H9 (cell line): Measurements from ENCODE around the gene RFC4. TPM values are rescaled to one million over a fixed set of nuclear protein-coding genes. Genes with fewer than 3 reads are reported as not detected.

Experiments
- DNase-seq: peaks from one replicate; pipeline ENCODE4 v3.0.0-alpha.2; 2017
- H2AFZ ChIP-seq: one replicate; pipeline ENCODE4 v1.6.1; 2013; ENCODE audit warnings: mild to moderate bottlenecking, low read length, control low read depth, moderate library complexity
- H2AK5ac ChIP-seq: 2 replicates; pipeline ENCODE4 v1.6.1; 2013; ENCODE audit warnings: low read length, control low read depth, mixed read lengths; ENCODE audit not compliant: insufficient read length
- H2BK120ac ChIP-seq: one replicate; pipeline ENCODE4 v1.6.1; 2013; ENCODE audit warnings: low read depth, mild to moderate bottlenecking, low read length, control low read depth, inconsistent platforms; ENCODE audit not compliant: poor library complexity, severe bottlenecking
- H2BK12ac ChIP-seq: 2 replicates; pipeline ENCODE4 v1.6.1; 2013; ENCODE audit warnings: low read length, control low read depth, mixed read lengths, low read depth; ENCODE audit not compliant: insufficient read length
- H2BK15ac ChIP-seq: 2 replicates; pipeline ENCODE4 v1.6.1; 2013; ENCODE audit warnings: low read depth, low read length, control low read depth
- H2BK20ac ChIP-seq: one replicate; pipeline ENCODE4 v1.6.1; 2013; ENCODE audit warnings: low read depth, mild to moderate bottlenecking, low read length, control low read depth, inconsistent platforms; ENCODE audit not compliant: poor library complexity, severe bottlenecking
- H2BK5ac ChIP-seq: 2 replicates; pipeline ENCODE4 v1.6.1; 2013; ENCODE audit warnings: low read length, control low read depth, mixed read lengths; ENCODE audit not compliant: insufficient read length
- H3K14ac ChIP-seq: 2 replicates; pipeline ENCODE4 v1.6.1; 2013; ENCODE audit warnings: low read length, control low read depth; ENCODE audit not compliant: insufficient read depth
- H3K18ac ChIP-seq: 2 replicates; pipeline ENCODE4 v1.6.1; 2013; ENCODE audit warnings: low read depth, mild to moderate bottlenecking, mixed read lengths, low read length, control low read depth; ENCODE audit not compliant: insufficient read length
- H3K23ac ChIP-seq: 2 replicates; pipeline ENCODE4 v1.6.1; 2013; ENCODE audit warnings: low read length, control low read depth, mixed read lengths, low read depth; ENCODE audit not compliant: insufficient read length
- H3K23me2 ChIP-seq: 2 replicates; pipeline ENCODE4 v1.6.1; 2013; ENCODE audit warnings: low read depth, mild to moderate bottlenecking, mixed read lengths, low read length, control low read depth; ENCODE audit not compliant: insufficient read length, poor library complexity, severe bottlenecking
- H3K27ac ChIP-seq: 2 replicates; pipeline ENCODE4 v1.5.1; 2013; ENCODE audit warnings: low read length, control low read depth, mixed read lengths, low read depth; ENCODE audit not compliant: insufficient read length
- H3K27me3 ChIP-seq: 2 replicates; pipeline ENCODE4 v1.6.1; 2013; ENCODE audit warnings: low read length, control low read depth, inconsistent platforms; ENCODE audit not compliant: insufficient read depth
- H3K4ac ChIP-seq: 2 replicates; pipeline ENCODE4 v1.6.1; 2013; ENCODE audit warnings: low read depth, mild to moderate bottlenecking, control low read depth, inconsistent platforms, low read length, moderate library complexity
- H3K4me1 ChIP-seq: 2 replicates; pipeline ENCODE4 v1.6.1; 2013; ENCODE audit warnings: low read length, control low read depth, inconsistent platforms; ENCODE audit not compliant: insufficient read depth
- H3K4me2 ChIP-seq: 2 replicates; pipeline ENCODE4 v1.6.1; 2013; ENCODE audit warnings: low read length, control low read depth, mixed read lengths; ENCODE audit not compliant: insufficient read length, insufficient read depth
- H3K56ac ChIP-seq: 2 replicates; pipeline ENCODE4 v1.6.1; 2013; ENCODE audit warnings: low read depth, mild to moderate bottlenecking, mixed read lengths, low read length, control low read depth; ENCODE audit not compliant: insufficient read length
- H3K79me1 ChIP-seq: 2 replicates; pipeline ENCODE4 v1.6.1; 2013; ENCODE audit warnings: low read depth, mild to moderate bottlenecking, moderate library complexity, low read length, control low read depth, inconsistent platforms; ENCODE audit not compliant: insufficient read depth, poor library complexity, severe bottlenecking
- H3K79me2 ChIP-seq: 2 replicates; pipeline ENCODE4 v1.6.1; 2013; ENCODE audit warnings: low read length, control low read depth, inconsistent platforms; ENCODE audit not compliant: insufficient read depth
- H3K9ac ChIP-seq: 2 replicates; pipeline ENCODE4 v1.6.1; 2013; ENCODE audit warnings: low read length, control low read depth, mixed read lengths; ENCODE audit not compliant: insufficient read length; ENCODE audit errors: extremely low read depth
- H3K9me3 ChIP-seq: one replicate; pipeline ENCODE4 v1.6.1; 2013; ENCODE audit warnings: low read depth, low read length, inconsistent platforms; ENCODE audit not compliant: control insufficient read depth
- H3T11ph ChIP-seq: one replicate; pipeline ENCODE4 v1.6.1; 2013; ENCODE audit warnings: mild to moderate bottlenecking, low read length, control low read depth, inconsistent platforms
- H4K20me1 ChIP-seq: one replicate; pipeline ENCODE4 v1.6.1; 2013; ENCODE audit not compliant: control insufficient read depth, insufficient read length, insufficient read depth
- H4K5ac ChIP-seq: 2 replicates; pipeline ENCODE4 v1.6.1; 2013; ENCODE audit warnings: low read depth, mild to moderate bottlenecking, mixed read lengths, low read length, control low read depth; ENCODE audit not compliant: insufficient read length
- H4K8ac ChIP-seq: replicated peaks from 2 replicates; pipeline ENCODE4 v1.6.1; 2013; ENCODE audit warnings: low read length, control low read depth, mixed read lengths, low read depth; ENCODE audit not compliant: insufficient read length
- H4K91ac ChIP-seq: 2 replicates; pipeline ENCODE4 v1.6.1; 2013; ENCODE audit warnings: low read depth, mild to moderate bottlenecking, moderate library complexity, mixed read lengths, low read length, control low read depth; ENCODE audit not compliant: insufficient read length
- H3K27ac Mint-ChIP-seq, 3 experiments: 2 replicates in 2 of 3; 3 replicates in 1 of 3; pipeline ENCODE4 v1.8.0; 2020 to 2021; ENCODE audit warnings: mixed read lengths in 3 of 3, mild to moderate bottlenecking in 1 of 3, moderate library complexity in 1 of 3
- H3K27me3 Mint-ChIP-seq: 2 replicates; pipeline ENCODE4 v1.8.0; 2021; ENCODE audit warnings: low read depth, mild to moderate bottlenecking, moderate library complexity, mixed read lengths
- H3K36me3 Mint-ChIP-seq, 3 experiments: 2 replicates in 2 of 3; 3 replicates in 1 of 3; pipeline ENCODE4 v1.8.0; 2020 to 2021; ENCODE audit warnings: low read depth in 3 of 3, mixed read lengths in 3 of 3; ENCODE audit not compliant: insufficient read depth in 1 of 3
- H3K4me1 Mint-ChIP-seq, 2 experiments: 2 replicates each; pipeline ENCODE4 v1.8.0; 2020; ENCODE audit warnings: mixed read lengths in 2 of 2
- H3K4me3 Mint-ChIP-seq, 2 experiments: 2 replicates in 1 of 2; 3 replicates in 1 of 2; pipeline ENCODE4 v1.8.0; 2020 to 2021; ENCODE audit warnings: mild to moderate bottlenecking in 2 of 2, mixed read lengths in 2 of 2, moderate library complexity in 1 of 2
- H3K9me3 Mint-ChIP-seq, 2 experiments: 2 replicates in 1 of 2; 3 replicates in 1 of 2; pipeline ENCODE4 v1.8.0; 2020; ENCODE audit warnings: mild to moderate bottlenecking in 2 of 2, mixed read lengths in 2 of 2, moderate library complexity in 1 of 2
- WGBS: extraction: QIAGEN DNeasy Blood & Tissue Kit; methylation state at CpG from one replicate; pipeline ENCODE4 v1.1.7; 2013; ENCODE audit warnings: missing lambda C conversion rate, low lambda C conversion rate, mixed read lengths; ENCODE audit not compliant: insufficient read length; ENCODE audit errors: extremely low coverage; 5-methylcytosine and 5-hydroxymethylcytosine counted together
- total RNA-seq: library from RNA; stranded (reverse); gene quantifications from 2 replicates; pipeline ENCODE4 v1.2.1, GENCODE V29; 2021
- TF ChIP-seq, protein P1 (sequence below): fragments of 200-600 bp; sonication (generic); conservative IDR thresholded peaks from 3 replicates; pipeline ENCODE4 v1.8.0; 2021; ENCODE audit warnings: antibody characterized with exemption, mild to moderate bottlenecking

The RFC4 gene
- total RNA-seq, 1 experiment from 2014 or later: 108 TPM

DNA sequence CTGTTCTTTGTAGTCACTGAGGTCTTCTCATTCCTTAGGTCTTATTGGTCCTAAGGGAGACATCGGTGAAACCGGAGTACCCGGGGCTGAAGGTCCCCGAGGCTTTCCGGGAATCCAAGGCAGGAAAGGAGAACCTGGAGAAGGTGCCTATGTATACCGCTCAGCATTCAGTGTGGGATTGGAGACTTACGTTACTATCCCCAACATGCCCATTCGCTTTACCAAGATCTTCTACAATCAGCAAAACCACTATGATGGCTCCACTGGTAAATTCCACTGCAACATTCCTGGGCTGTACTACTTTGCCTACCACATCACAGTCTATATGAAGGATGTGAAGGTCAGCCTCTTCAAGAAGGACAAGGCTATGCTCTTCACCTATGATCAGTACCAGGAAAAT lies 47.9 kb upstream of the RFC4 start:
- no peak overlapping the region for H3K56ac ChIP-seq
- H3K4ac ChIP-seq: no peak overlapping the region
- no peak overlapping the region for H3T11ph ChIP-seq
- no peak overlapping the region for H2BK5ac ChIP-seq
- no peaks in the 10 kb centered on the region for H4K20me1 ChIP-seq
- Mint-ChIP-seq H3K27ac (no peak overlapping the region), H3K27me3 (no peaks in the 10 kb centered on the region; the same call in 1 of the 2 replicates), H3K4me1 (peaks cover 4 to 12% of the 10 kb centered on the region in 2 experiments), H3K4me3 (no peak overlapping the region), H3K9me3 (no peaks in the 10 kb centered on the region; a peak in 2 of 5 replicates), H3K36me3 (no peaks in the 10 kb centered on the region; a peak in 2 of 7 replicates)
- H2AFZ ChIP-seq: no peak overlapping the region
- no peak overlapping the region for H3K27ac ChIP-seq
- no peak overlapping the region for H3K4me2 ChIP-seq
- no peak for DNase-seq
- H4K91ac ChIP-seq: no peak overlapping the region
- no peak overlapping the region for H2BK20ac ChIP-seq
- no peak overlapping the region for H2AK5ac ChIP-seq
- no peak overlapping the region for H4K5ac ChIP-seq
- H2BK12ac ChIP-seq: no peak overlapping the region
- TF ChIP-seq, protein P1, sequence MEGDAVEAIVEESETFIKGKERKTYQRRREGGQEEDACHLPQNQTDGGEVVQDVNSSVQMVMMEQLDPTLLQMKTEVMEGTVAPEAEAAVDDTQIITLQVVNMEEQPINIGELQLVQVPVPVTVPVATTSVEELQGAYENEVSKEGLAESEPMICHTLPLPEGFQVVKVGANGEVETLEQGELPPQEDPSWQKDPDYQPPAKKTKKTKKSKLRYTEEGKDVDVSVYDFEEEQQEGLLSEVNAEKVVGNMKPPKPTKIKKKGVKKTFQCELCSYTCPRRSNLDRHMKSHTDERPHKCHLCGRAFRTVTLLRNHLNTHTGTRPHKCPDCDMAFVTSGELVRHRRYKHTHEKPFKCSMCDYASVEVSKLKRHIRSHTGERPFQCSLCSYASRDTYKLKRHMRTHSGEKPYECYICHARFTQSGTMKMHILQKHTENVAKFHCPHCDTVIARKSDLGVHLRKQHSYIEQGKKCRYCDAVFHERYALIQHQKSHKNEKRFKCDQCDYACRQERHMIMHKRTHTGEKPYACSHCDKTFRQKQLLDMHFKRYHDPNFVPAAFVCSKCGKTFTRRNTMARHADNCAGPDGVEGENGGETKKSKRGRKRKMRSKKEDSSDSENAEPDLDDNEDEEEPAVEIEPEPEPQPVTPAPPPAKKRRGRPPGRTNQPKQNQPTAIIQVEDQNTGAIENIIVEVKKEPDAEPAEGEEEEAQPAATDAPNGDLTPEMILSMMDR: no peak
- H2BK15ac ChIP-seq: no peak overlapping the region
- no peaks in the 10 kb centered on the region for H3K79me1 ChIP-seq
- no peak overlapping the region for H3K9ac ChIP-seq
- no peaks in the 10 kb centered on the region for H3K27me3 ChIP-seq
- H3K9me3 ChIP-seq: no peaks in the 10 kb centered on the region
- no peak overlapping the region for H4K8ac ChIP-seq
- H3K23ac ChIP-seq: no peak overlapping the region
- H3K23me2 ChIP-seq: no peaks in the 10 kb centered on the region
- no peak overlapping the region for H3K18ac ChIP-seq
- H2BK120ac ChIP-seq: no peak overlapping the region
- no peak overlapping the region for H3K14ac ChIP-seq
- H3K79me2 ChIP-seq: no peaks in the 10 kb centered on the region
- WGBS: no CpG with 5 or more reads among the region's 8 CpGs
- H3K4me1 ChIP-seq: no peaks in the 10 kb centered on the region
